T47D (cell line): ENCODE measurements around the gene TACC2.
"Not testable (repeated sequence)": the region's sequence is repeated elsewhere in the genome, so short reads cannot be mapped to it uniquely, and the experiment has no call there.

Experiments used
- DNase-seq, 2 experiments: peaks; one replicate each; pipeline versions ENCODE4 v3.0.0 to v3.0.0-alpha.2; 2011 to 2012; ENCODE audit warnings: low read depth in 1 of 2, low spot score in 1 of 2
- JUND ChIP-seq: IDR thresholded peaks from 2 replicates; pipeline ENCODE4 v1.6.1; 2012; ENCODE audit warnings: low read depth
- in situ Hi-C: cut with HindIII; loops from 2 replicates; pipeline ENCODE4 v1.10.0; 2016; ENCODE audit warnings: low sequenced_read_pairs, low pct_unique_long_range_greater_than_20kb

The TACC2 gene

DNA sequence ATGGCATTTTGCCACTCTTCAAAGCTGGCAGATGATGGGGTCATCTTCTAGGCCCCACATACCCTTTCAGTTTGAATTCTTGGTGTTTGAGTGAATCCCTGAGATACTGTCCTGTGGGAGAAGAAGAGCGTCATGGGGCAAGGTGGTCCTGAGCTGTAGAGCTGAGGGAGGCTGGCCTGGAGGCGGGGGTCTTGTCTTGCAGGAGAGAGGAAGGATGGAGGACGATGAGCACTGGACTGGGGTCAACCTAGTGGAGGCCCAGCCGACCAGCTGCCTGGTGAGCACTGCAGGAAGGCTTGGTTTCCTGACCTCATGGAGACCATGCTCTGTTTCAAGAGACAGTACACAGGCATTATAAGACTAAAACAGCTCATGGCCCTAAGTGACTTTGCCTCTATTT lies 114.6 kb downstream of the TACC2 start:
- TF ChIP-seq JUND: no peak
- in situ Hi-C loops: no loop called here
- no peak for DNase-seq

DNA sequence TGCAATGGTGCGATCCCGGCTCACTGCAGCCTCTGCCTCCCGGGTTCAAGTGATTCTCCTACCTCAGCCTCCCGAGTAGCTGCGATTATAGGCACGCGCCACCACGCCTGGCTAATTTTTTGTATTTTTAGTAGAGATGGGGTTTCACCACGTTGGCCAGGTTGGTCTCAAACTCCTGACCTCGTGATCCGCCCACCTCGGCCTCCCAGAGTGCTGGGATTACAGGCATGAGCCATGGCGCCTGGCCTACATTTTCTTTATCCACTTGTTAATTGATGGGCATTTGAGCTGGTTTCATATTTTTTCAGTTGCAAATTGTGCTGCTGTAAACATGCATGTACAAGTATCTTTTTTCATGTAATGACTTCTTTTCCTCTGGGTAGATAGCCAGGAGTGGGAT lies 119.8 kb downstream of the TACC2 start:
- in situ Hi-C loops, DNase-seq: not testable (repeated sequence)

DNA sequence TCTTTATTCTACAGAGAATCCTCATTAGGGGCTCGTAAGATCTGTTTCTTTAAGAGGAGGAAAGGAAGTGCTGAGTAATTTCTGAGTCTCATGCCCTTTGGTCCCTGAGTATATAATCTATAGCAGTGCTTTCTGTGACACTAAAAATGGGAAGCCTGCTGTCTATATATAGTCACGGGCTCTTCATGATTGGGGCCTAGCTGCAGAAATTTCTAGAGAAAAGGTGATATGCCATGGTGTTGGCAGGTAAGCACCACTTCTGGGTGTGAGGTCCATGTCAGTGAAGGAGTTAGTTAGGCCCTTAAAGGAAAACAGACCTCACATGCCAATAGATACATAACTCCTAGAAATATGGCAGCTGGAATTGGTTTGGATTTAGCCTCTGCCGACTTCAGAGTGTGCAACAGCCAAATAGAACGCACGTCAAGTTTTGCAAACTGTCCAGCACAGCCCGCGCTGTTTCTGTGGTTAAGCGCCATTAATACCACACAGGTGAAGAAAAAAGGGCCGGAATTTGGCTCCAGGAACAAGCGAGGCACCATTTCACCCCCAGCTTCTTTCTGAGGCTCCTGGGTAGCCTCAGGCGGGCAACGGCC lies 123.2 kb downstream of the TACC2 start:
- in situ Hi-C loops: no loop called here
- DNase-seq: no peak
- no peak for TF ChIP-seq JUND

DNA sequence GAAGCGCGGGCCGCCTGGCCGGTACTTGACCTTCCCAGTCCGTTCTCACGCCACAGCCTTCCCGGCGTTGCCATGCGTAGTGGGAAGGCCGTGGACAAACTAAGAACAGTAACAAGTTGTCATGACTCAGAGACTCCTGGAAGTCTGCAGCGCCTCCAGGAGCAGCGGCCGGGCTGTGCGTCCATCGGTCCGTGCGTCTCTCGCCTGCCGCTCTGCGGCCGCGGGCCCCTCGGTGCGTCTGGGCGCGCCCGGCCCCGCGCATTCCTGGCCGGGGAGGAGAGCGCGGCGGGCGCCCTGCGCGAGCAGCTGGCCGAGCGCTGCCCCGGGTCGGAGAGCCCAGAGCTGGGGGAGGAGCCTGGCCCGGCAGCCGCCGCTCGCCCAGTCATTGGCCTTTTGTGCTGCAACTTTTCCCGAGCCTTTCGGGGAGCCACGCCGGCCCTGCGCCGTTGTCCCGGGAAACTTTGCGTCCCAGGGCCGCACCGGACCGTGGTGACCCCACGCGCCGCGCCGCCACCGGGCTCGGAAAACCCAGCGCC lies 123.7 kb downstream of the TACC2 start:
- no peak for TF ChIP-seq JUND
- in situ Hi-C loops: no loop called here
- peak; percentile 66 to 90 for DNase-seq

DNA sequence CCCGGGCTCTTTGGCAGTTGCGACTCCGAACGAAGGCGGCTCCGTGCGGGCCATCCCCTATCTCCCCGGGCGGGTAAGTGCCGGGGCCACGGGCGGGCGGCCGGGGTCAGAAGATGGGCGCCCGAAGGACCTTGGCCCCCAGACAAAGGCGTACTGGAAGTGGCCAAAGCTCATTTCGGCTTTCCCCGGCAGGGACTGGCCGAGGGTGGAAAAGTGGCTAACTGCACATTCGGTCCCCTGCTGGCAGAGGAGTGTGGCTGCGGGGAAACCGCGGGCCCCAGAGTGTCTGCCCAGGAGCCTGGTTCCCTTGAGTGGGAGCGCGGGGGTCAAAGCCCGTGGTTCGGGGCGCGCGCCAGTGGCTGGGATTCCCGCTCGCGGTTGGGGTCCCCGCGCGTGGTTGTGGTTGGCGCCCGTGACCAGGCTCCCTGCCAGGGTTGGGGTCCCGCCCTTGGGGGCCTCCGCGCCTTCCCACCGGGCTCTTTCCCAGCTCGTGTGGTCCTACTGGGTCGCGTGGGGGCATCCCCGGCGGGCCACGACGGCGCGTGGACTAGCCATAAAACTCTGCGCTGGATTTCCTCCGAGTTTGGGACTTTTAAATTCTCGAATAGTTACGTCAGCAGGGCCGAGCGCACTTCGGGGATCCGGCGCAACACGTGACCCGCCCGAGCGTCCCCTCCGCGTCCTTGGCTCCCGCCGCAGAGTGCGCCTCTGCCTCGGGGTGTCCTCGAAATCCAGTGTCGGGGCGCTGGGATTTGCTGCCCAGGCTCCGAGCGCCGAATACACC lies 124.4 kb downstream of the TACC2 start:
- DNase-seq: peak; percentile 70 to 79
- in situ Hi-C loops: no loop called here
- no peak for TF ChIP-seq JUND

DNA sequence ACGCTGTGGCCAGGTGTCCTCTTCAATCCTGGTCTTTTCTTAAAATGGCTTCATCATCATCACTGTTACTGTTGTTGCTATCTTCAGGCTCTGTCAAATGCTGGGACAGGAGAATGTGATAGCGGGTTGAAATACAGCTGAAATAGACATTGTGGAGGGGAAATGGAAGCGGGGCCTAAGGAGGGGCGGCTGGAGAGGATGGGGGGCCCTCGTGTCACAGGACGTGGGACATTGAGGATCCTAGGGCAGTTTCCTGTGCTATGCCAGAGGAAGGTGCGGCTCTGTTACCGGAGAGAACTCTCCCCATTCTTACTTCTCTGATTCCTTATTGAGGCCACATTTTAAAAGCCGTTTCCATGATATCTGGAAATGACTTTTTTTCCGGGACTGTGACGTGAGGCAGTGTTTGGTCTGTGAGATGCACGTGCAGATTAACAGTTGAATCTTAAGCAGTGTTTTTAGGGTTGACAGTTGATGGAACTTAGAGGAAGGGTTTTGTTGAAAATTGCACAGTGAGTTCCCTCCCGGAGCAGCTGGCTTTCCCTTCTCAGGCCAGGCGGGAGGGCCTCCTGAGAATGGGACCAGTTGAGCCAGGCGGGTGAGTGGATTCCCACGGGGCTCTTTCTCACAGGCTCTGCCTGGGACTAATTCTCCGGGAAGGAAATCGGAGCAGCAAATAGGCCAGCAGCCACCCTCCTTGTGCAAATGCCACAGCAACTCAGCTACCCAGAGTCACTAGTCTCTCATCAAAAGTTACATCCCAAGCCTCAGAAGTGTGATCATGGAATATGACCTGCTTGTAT lies 125.2 kb downstream of the TACC2 start:
- no peak for DNase-seq
- in situ Hi-C loops: no loop called here
- no peak for TF ChIP-seq JUND

DNA sequence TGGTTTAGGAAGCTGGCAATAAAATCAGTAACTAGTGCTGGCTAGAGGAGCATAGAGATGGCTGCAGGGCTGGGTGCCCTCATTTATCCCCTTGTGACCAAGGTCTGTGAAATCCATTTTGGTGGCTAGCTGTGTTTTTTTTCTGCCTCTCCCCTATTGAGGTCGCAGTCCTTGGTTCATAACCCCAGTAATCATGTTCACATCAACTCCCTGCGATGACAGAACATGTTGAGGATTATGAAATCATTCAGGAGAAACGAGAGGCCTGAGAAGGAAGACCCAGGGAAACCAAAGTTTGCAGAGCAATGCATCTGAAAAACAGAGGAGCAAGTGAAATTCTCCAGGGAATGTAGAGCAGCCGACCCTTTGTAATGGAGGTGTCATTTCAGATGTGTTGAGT lies 126.9 kb downstream of the TACC2 start:
- no peak for DNase-seq
- in situ Hi-C loops: no loop called here

DNA sequence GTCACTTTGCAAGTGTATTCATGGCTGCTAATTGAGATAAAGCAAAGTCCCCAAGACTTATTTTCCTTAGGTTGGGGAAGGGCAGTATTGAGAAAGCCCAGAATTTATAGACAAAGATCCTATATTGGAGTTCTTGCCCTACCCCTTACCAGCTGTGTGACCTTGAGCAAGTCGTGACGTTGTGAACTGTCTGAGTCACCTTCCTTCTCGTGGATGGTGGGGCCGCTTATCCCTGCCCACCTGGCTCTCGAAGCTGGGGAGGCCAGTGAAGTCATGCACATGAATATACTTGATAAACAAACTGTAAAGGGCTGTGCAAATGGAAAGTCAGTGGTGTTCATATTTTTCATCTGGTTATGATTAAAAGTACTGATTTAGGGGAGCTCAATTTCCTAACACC lies 127.4 kb downstream of the TACC2 start:
- no peak for DNase-seq
- in situ Hi-C loops: no loop called here
- no peak for TF ChIP-seq JUND

More for the DNA sequence above, 126.9 kb downstream of the TACC2 start:
- no peak for TF ChIP-seq JUND

DNA sequence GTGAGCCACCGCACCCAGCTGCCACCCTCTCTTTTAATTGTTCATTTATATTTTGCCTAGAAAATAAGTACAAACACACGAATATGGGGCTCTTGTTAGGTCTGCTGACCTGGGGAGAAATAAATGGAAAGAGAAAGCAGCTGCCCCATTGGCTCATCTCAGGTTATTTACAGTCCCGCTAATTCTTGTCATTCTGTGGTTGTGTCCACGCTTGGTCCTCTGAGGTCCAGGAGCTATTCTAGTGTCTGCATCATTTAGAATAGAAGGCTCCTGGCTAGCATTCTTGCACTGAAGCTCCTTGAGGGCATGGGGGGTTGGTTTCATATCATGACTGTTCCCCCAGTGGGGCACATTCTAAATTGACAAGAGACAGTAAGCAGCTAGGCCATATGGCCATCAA lies 128.5 kb downstream of the TACC2 start:
- no peak for TF ChIP-seq JUND
- DNase-seq: no peak
- in situ Hi-C loops: no loop called here

DNA sequence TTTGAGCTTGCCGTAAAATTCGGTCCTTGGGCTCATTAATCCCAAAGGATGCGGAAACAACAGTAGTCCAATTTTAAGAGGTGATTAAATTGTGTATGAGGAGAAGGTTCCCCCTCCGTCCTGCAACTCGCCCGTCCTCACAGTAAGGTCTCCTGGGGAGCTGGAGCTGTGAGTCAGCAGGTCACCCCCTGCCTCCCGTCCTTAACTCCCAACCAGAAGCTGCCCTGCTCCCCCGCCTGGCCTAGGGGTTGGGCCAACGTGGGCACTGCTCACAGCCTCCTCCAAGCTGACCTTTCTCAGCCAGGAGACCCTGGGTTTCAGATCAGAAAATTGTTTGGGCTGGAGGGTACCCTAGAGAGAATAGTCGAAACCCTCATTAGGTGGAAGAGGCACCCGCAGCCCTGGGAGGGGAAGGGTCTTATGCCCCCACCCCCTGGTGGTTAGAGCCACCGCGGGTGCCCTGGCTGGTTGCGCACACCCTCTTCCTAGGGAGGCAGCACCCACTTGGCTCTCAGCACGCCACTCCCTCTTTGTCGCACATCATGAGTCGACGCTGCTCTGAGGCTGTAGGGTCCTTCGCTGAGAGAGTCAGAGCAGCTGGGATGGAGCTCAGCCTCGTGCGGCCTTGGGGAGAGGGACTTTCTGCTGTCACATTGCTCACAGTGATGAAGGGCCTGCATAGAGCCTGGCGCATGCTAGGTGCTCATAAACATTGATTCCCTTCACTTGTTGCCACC lies 131.2 kb downstream of the TACC2 start:
- in situ Hi-C loops: no loop called here
- DNase-seq: no peak
- TF ChIP-seq JUND: no peak

DNA sequence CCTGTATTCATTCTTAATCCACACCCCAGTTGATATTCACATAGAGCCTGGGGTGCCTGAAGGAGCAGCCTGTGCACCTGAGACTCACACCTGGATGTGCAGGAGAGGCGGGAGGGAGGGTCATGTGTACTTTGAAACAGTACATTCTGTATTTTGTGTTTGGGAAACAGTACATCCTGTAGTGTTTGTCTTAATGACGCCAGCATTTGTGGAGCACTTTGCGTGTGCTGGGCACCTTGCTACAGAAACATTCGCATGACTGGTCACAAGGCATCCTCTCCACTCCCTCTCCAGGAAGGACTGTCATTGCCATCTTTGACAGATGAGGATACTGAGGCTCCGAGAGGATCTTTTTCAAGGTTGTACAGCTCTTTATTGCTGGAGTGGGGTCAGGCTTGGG lies 132.1 kb downstream of the TACC2 start:
- no peak for TF ChIP-seq JUND
- in situ Hi-C loops: no loop called here
- peak in 1 of 2 experiments; percentile 9 for DNase-seq

DNA sequence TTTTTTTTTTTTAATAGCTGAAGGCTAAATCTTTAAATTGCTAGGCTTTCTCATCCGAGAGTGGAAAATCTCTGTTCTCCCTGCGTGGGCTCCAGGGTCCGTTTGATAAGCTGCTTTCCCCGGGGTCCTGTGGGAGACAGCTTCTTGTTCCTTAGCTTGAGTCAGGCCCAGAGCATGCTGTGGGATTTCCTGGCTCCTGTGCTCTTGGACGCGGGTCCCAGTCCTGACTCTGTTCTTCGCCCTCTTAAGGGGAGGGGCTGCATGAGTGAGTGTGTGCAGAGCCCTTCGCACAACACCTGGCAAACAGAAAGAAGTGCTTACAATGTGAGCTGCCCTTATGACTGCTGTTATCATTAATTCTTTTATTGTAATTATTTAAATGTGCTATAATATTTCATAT lies 133.5 kb downstream of the TACC2 start:
- DNase-seq: no peak
- in situ Hi-C loops: no loop called here
- no peak for TF ChIP-seq JUND

DNA sequence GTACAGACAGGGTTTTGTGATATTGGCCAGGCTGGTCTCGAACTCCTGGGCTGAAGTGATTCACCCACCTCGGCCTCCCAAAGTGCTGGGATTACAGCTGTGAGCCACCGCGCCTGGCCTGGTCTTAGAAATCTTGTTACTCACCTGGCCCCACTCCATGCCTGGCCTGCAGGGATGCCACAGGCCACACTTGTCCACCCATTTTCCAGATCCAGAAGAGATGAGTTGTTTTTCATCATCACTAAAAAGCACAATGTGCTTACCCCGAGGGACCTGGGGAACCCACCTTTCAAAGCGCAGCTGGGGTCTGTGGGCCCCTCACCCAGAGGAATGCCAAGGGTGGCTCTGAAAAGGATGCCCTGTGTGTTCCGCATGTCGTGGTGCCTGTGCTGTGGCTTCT lies 134.2 kb downstream of the TACC2 start:
- no peak for TF ChIP-seq JUND
- no peak for DNase-seq
- in situ Hi-C loops: no loop called here
